GM21381 (cell line): ENCODE results near the gene SCN4B.
"Not testable (repeated sequence)": the region's sequence is repeated elsewhere in the genome, so short reads cannot be mapped to it uniquely, and the experiment has no call there.

Experiments used
- ATAC-seq: cut with Tn5 transposase; IDR thresholded peaks from one replicate; pipeline ENCODE4 v1.9.1; 2021; ENCODE audit warnings: mild to moderate bottlenecking, moderate library complexity; ENCODE audit not compliant: unreplicated experiment

SCN4B gene

DNA sequence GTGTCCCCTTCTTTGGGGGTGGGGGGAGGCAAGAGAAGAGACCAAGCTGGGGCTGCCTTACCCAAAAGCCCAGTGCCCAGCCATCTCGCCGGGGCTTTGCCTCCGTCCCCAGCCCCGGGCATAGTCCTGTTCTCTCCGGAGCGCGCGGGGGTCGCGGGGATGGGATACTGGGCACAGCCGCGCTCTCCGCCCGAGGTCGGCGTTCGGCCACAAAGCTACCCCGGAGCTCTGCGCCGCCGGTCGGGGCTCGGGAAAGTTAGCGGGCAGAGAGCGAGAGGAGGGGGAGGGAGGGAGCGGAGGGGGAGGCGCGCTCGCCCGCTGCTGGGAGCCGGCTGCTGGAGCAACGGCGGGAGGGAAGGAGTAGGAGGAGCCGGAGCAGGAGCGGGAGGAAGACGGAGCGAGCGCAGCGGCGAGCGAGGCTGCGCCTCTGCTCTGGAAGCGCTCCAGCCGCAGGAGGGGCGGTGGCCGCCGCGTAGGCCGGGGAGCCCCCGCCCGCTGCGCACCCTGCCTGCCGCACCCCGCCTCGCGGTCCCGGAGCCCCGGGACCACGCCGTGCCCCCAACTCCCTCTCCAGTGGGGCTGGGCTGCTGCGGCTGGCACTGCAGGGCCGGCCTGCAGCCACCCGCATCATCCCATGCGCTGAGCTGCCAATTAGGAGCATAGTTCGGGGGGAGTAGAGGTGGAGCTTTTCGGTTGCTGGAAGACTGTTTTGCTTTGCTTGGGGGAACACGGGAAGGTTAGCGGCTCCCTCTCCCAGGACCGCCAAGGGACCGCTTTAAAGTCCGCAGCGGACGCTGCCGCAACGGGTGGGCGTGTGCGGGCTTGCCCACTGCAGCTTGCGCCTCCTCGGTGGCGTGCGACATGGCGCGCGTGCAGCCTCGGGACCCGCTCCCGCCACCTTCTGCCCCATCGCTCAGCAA is at the start of gene SCN4B:
TSS of gene SCN4B (minus strand) at position 272 of the 920 bp plus-strand sequence. CDS start at position 122, 150 bp downstream.
- ATAC-seq = no peak

DNA sequence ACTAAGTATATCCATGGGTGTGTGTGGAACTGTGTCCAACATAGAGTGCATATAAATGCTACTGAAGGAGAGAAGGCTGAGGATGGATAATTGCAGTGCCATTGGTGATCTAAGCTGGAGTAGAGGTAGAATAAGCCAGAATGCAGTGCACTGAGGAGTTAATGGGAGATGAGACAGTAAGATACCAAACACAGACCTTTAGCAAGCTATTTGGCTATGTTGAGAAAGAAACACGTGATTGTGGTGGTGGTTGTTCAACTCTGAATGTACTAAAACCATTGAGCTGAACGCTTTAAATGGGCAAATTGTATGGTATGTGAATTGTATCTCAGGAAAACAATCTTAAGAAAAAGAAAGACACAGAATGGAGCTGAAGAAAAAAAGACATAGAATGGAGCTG is 49.3 kb upstream of the SCN4B start:
- ATAC-seq = no peak

GRCh38 chr11:118200901-118201680 is 48.5 kb upstream of the SCN4B start:
- no peak for ATAC-seq

DNA sequence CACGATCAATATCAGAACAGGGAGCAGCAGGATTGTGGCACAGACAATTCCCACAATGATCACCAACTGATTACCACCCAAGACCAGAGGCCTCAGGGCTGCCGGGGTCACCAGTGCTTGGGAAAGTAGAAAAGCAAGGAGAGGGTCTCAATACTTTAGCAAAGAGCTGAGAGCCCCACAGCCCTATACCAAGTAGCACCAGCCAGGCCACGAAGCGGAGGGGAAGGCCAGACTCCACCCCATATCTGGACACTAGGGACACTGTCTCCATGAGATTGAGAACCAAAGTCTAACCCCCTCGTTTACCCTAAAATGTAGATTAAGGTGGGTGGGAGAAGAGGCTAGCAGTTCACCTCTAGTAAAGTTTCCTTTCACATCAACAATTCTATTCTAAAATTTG is 47.9 kb upstream of the SCN4B start:
- no peak for ATAC-seq

GRCh38 chr11:118199135-118199534 is 46.5 kb upstream of the SCN4B start:
- ATAC-seq = no peak

GRCh38 chr11:118198370-118198769 is 45.7 kb upstream of the SCN4B start:
- ATAC-seq = no peak

DNA sequence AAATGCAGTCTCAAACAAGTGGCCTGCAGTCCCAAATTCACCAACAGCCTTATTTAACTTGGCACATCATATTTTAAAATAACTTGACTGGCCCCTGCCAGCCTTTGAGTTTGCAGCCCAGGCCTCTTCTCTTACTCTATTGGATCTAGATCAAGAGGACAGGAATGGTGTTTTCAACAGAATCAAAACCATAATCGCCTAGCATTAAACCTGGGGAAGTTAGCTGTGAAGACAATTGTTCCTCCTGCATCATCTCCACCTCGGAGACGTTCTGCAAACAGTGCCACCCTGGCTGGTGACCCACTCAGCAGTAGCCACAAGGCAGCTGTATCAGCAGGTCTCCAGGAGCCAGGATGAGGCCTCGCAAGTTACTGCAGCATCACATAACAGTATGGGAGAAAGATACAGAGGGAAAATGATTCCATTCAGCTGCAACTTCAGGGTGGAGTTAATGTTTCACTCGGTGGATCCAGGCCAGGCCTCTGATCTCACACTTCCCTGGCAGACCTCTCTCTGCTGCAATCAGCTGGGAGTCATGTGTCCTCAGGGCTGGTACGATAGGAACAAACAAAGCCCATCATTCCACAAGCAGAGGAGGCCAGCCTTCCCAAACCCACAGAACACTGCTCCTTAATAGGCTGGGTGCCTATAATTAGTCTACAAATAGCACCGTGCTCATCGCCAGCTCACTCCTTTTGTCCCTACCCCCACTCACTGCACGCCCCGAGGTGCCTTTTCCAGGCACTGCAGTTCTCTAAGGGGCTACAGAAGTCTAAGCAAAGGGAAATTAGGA is 42.4 kb upstream of the SCN4B start:
- no peak for ATAC-seq

- ATAC-seq = no peak
Measured at GRCh38 chr11:118193910-118194566, 41.4 kb upstream of the SCN4B start.

DNA sequence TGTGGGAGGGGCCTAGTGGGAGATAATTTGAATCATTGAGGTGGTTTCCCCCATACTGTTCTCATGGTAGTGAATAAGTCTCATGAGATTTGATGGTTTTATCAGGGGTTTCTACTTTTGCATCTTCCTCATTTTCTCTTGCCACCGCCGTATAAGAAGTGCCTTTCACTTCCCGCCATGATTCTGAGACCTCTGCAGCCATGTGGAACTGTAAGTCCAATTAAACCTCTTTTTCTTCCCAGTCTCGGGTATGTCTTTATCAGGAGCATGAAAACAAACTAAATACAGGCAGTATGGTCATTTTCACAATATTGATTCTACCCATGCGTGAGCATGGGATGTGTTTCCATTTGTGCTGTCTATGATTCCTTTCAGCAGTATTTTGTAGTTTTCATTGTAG is 40.2 kb upstream of the SCN4B start:
- ATAC-seq = not testable (repeated sequence)

GRCh38 chr11:118190942-118191506 is 38.4 kb upstream of the SCN4B start:
- ATAC-seq = not testable (repeated sequence)

DNA sequence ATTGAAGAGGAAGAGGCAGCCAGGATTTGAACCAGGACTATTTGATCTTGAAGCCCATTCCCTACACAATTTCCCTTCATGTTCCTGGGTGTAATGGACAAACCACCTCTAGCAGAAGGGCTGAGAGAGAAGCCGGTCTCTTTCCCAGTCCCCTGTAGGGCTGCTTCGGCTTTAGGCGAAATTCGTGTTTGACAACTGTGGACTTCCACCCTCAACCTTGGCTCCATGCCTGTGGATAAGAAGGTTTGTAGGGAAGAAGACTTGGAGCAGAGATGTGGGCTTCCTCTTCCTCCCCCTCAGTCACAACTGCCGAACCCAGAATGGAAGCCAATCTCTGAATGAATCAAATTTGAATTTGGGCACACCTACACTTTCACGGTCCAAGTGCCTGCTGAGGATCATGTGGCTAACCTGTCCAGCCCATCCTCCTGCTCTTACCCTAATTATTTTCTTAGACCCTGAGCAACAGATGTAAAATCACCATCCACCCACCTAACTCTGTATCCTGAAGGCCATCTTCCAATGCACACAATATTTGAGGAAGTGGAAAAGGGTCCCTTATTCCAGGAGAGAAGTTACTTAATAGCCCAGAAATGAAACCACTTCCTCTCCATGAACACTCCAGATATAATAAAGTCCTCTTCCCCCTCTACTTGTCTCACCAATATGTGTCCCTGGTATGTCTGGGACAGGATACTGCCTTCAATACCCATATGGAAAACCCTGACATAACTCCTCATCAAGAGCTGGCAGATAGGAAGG is 33.9 kb upstream of the SCN4B start:
- ATAC-seq = no peak

- no peak for ATAC-seq
Measured at GRCh38 chr11:118184784-118185579, 32.4 kb upstream of the SCN4B start.

GRCh38 chr11:118183691-118184090 is 31.1 kb upstream of the SCN4B start:
- ATAC-seq = not testable (repeated sequence)

GRCh38 chr11:118180300-118180703 is 27.7 kb upstream of the SCN4B start:
- no peak for ATAC-seq

- no peak for ATAC-seq
Measured at GRCh38 chr11:118176778-118177134, 24.1 kb upstream of the SCN4B start.

GRCh38 chr11:118175993-118176777 is 23.6 kb upstream of the SCN4B start, which contains the start of gene SCN2B:
Gene SCN2B (minus strand): TSS chr11:118176639. CDS start chr11:118176431, 208 bp downstream.
- ATAC-seq = no peak

- no peak for ATAC-seq
Measured at GRCh38 chr11:118175031-118175992, 22.7 kb upstream of the SCN4B start.
